HG03565 (cell line): Measurements from ENCODE around the gene CHAC2.
"Not testable (repeated sequence)": the region's sequence is repeated elsewhere in the genome, so short reads cannot be mapped to it uniquely, and the experiment has no call there.

Experiments
- ATAC-seq: cut with Tn5 transposase; IDR thresholded peaks from one replicate; pipeline ENCODE4 v1.9.1; 2021; ENCODE audit warnings: mild to moderate bottlenecking, moderate library complexity; ENCODE audit not compliant: unreplicated experiment

CHAC2 gene

GRCh38 chr2:53767405-53768241 lies at the start of gene CHAC2:
TSS of gene CHAC2 (plus strand) at chr2:53767804. CDS start at chr2:53767887, 83 bp downstream.
- ATAC-seq: peak; percentile 88

DNA sequence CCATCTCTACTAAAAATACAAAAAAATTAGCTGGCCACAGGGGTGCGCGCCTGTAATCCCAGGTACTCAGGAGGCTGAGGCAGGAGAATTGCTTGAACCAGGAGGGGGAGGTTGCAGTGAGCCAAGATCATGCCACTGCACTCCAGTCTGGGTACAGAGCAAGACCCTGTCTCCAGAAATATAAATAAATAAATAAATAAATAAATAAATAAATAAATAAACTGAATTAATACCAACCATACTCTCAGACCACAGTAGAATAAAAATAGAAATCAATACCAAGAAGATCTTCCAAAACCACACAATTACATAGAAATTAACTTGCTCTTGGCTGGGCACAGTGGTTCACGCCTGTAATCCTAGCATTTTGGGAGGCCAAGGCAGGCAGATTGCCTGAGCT lies 46.7 kb upstream of the CHAC2 start:
- ATAC-seq: not testable (repeated sequence)

DNA sequence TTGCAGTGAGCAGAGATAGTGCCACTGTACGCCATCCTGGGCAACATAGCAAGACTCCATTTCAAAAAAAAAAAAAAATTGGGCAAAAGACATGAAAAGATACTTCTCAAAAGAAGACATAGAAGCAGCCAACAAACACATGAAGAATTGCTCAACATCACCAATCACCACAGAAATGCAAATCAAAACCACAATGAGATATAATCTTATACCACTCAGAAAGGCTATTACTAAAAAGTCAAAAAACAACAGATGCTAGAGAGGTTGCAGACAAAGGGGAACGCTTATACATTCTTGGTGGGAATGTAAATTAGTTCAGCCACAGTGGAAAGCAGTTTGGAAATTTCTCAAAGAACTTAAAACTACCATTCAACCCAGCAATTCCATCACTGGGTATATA lies 43.1 kb upstream of the CHAC2 start:
- no peak for ATAC-seq

DNA sequence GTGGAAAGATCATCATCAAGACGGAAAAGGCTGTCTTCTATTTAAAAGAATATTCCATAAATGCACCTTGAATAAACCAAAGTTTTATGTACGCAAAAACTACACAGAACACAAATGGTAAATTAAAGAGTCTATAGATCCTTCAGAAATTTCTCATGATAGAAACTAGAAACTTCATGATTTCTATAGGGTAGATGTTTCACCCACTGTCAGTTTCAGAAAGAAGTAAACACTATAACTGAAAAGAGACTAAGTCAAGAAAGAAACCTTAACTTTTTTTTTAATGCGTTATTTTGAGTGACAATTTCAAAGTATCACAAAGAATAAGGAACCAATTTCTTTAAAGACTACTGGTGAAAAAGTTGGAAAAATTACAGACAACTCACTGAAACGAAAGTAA lies 41.9 kb upstream of the CHAC2 start:
- no peak for ATAC-seq

- no peak for ATAC-seq
Measured at GRCh38 chr2:53727921-53728320, 39.7 kb upstream of the CHAC2 start.

DNA sequence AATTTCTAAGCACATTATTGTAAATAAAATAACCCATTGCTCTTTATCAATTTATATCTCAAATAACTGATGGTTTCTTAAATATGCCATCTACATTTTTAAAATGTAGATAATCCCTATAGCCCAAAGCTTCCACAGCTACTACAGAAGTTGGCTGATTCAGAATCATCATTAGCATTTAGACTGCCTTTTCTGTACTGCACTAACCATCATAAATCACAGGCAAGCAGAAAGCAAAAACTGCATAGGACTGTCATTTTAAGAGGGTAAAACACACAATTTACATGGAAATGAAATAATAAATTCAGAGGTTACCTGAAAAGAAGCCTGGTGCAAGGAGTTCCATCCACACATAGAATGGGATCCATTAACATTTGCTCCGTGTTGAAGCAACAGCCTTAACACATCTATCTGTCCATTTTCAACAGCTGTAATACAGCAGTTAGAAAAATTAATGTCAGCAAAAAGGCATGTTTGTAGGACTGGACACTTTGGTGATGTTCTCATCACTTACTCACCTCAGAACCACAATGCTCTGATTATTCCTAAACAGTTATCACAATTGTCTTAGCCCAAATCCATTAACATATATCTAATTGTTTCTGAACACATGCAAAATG lies 38.4 kb upstream of the CHAC2 start:
- no peak for ATAC-seq

GRCh38 chr2:53737091-53737490 lies 30.5 kb upstream of the CHAC2 start:
- no peak for ATAC-seq

- ATAC-seq: no peak
Measured at GRCh38 chr2:53739032-53739431, 28.6 kb upstream of the CHAC2 start.

DNA sequence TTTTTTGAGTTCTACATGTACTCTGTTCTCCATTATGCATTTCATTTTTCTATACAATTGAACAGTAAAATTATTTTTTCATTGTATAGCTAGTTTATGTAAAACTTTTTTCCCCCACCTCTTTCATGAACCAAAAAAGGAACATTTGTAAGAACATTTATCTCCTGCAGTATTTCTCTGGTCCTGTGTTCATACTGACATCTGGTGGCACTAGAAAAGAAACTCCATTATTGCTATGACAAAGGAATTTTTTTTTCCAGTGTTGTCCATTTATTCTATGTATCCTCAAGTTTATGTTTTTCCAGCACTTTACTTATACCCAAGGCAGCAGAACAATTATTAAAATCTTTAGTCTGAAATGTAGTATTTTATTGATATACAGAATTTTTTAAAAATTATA lies 27.4 kb upstream of the CHAC2 start:
- ATAC-seq: no peak

DNA sequence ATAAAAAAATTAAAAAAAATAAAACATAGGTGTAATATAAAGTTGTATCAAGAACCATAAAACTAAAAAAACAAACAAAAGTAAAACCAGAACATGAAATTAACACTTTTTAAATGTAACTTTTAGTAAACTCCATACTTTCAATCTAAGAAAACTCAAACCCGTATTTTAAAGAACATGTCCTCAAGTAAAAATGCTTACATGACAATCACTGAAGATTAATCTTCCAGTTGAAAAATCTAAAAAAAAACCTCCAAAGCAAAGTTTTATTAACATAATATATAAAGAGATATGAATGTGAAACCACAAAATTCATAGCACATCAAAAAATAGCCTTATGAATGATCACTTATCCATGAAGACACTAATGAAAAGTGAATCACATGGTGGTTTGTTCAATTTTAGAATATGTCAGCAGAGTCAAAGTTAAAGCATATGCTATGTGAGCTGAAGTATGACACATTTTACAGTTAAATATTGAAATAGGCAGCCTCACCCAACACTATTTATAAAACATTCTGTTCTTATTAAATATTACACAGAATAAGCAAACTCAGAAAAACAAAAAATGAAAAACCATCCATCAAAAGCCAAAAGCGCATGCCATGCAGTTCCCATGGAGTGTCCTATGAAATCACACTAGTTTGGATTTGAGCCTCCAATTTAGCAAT lies 23.1 kb upstream of the CHAC2 start:
- ATAC-seq: no peak

DNA sequence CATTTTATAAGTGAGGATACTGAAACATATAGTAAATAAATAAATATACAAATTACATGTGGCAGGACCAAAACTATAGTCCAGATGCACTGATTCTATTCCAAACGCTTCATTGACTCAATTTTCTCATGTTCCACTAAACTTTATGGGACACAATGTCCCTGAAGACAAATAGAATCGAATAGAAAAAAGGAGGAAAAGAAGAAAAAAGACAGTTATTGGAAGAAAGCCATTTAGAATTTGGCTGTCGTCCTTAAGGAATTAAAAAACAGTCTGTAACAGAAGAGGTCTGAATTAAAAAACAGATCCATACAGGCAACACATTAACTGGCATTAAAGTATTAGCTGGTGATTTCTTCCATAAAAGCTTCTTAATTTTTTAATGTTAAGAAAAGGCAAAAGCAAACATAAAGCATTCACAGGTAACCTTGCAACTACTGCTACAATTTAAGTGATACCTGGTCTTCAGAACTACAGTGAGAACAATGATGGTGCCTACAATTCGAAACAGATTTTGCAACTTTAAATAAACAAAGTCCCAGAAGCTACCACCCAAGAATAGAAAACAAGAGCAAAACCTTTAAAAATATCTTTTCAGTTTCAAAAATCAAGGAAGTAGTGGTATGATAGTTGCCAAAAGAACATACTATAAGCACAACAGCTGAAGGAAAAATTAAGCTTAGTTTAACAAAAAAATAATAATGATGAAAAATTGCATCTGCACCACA lies 17.4 kb upstream of the CHAC2 start:
- ATAC-seq: no peak

DNA sequence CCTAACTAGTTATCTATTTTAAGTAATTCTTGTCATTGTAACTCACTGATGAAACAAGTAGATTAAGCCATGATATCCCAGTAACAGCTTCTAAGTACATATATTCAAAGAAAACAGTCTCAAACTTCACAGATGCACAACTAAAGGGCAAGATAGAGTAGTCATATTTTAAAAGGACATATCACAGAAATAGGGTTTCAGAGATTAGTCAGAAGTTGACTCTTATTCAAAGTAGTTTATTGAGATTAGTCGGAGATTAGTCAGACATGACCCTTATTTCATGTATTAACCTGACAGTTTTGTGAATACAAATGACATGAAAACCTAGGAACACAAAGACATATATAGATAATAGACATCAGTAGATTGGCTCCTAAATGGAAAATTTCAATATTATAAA lies 15.9 kb upstream of the CHAC2 start:
- peak; percentile 98 for ATAC-seq

GRCh38 chr2:53752385-53752784 lies 15.2 kb upstream of the CHAC2 start:
- no peak for ATAC-seq

- ATAC-seq: no peak
Measured at GRCh38 chr2:53753041-53753440, 14.6 kb upstream of the CHAC2 start.

DNA sequence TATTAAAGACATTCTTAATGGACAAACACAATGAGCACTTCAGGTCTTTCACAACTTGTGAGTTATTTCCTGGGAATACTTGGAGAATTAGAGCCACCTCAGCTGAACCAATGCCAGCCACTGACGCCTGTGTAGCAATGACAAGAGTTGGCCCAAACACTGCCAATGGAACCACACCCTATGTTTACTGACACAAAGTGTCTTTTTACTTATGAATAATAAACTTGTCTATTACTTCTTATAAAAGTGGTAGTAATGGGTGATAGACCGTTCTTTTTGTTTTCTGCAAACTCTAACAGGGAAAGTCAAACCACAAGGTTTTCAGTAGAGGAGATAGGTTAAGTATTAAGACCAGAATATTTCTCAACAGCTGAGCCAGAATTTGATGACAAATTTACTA lies 12.5 kb upstream of the CHAC2 start:
- no peak for ATAC-seq

- no peak for ATAC-seq
Measured at GRCh38 chr2:53756644-53757043, 11.0 kb upstream of the CHAC2 start.

GRCh38 chr2:53757206-53757605 lies 10.4 kb upstream of the CHAC2 start:
- not testable (repeated sequence) for ATAC-seq

DNA sequence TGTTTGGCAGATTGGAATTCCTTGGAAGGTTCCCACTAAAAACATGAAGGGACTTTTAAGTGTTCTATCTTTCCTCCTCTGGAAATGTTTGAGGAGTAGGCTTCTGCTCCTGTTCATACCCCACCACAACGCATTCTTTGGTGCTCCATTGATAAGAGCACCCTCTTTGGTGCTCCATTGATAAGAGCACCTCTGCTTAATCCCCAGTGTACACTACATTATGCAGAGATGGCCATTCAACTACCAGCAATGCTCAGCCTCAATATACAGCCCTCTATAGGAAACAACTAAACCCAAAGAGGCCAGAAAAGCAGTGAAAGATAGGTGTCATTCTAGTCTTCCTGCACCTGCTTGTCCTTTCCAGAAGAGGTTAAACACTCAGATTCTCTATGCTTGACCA lies 1.8 kb upstream of the CHAC2 start:
- ATAC-seq: no peak

- peak; percentile 27 for ATAC-seq
Measured at GRCh38 chr2:53768242-53768542, 588 bp downstream of the CHAC2 start.

DNA sequence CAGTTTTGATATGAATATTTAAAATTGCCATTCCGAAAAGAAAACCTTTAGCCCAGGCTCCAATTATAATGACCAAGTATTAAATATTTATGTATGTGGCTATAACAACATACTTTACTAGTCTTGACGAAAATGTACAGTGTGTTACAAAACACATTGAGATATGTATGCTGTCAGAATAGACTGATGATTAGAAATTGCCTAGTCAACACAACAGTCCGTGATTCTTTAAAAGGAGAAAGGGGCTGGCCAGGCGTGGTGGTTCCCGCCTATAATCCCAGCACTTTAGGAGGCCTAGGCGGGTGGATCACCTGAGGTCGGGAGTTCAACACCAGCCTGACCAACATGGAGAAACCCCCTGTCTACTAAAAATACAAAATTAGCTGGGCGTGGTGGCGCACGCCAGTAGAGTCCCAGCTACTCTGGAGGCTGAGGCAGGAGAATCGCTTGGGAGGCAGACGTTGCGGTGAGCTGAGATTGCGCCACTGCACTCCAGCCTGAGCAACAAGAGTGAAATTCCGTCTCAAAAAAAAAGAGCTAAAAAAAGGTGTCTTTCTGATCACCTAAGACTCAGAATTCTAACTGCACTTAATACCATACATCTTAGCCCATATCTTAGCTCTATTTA lies 1.8 kb downstream of the CHAC2 start:
- no peak for ATAC-seq

DNA sequence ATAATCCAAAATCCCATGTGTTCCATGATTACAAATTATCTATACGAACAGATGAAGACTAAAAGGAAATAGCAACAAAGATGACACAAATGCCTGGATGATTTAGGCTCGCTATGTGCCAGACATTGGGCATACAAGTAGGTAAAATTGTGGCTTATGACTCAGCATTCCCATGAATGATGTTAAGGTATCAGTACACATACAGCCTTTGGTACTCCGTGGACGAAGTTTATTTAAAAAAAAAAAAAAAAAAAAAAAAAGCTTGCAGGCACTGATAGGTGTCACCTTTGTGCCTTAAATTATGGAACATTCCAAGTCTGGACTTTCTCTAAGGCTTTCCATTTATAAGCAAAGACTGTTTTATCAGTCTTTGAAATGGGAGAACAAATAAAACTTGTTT lies 2.7 kb downstream of the CHAC2 start:
- no peak for ATAC-seq
